Loucy (cell line): ENCODE data around the gene NPHP4.

ENCODE experiments used
- CTCF ChIP-seq: fragments of 200-600 bp; sonication (generic); conservative IDR thresholded peaks from 2 replicates; pipeline ENCODE4 v1.5.1; 2014; ENCODE audit warnings: mild to moderate bottlenecking, antibody characterized with exemption, low read length
- EZH2phosphoT487 ChIP-seq: fragments of 200-600 bp; IDR thresholded peaks from 2 replicates; pipeline ENCODE4 v1.6.1; 2018; ENCODE audit warnings: antibody characterized with exemption, mild to moderate bottlenecking, moderate library complexity, borderline replicate concordance

GRCh38 chr1:5938101-5938646, 54.1 kb downstream of the NPHP4 start:
- no peak for TF ChIP-seq CTCF
- no peak for TF ChIP-seq EZH2phosphoT487
